GM12873 (cell line): Measurements from ENCODE around the gene OR10AD1.

Experiments
- TF ChIP-seq, protein P1 (sequence below): IDR thresholded peaks from 2 replicates; pipeline ENCODE4 v1.5.1; 2012; ENCODE audit warnings: low read depth, mild to moderate bottlenecking, moderate library complexity, low read length, control low read depth; ENCODE audit not compliant: insufficient read depth; ENCODE audit errors: missing control alignments

The OR10AD1 gene

DNA sequence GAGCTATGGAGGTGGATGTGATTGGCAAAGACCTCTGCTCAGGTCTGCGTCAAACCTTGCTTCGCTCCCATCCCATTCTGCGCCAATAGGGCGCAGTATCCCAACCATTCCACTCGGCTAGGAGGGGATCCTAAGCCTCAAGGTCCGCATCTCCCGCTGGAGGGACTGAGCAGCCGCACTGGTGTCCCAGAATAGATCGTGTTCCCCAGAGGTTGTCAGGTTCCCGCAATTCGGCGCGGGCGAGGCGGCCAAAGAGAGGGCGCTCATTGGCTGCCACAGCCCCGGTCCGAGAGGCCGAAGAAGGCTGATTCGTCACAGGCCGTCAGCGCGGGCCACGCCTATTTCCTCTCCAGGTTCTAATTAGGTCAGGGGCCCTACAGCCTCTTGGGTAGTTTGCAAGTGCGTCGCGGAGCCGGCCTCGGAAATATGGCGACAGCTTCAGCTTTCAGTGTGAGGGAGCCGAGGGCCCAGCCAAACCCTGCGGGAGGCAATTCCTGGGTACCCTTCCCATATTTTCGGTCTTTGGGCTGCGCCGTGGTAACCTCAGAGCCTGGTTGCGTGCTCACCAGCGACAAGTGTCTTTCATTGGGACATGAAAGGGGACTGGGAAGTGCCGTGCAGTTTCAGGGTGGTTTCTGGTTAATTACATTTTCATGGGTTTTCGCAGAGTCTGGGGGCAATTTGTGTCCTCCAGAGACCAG is 5.0 kb downstream of the OR10AD1 start:
- TF ChIP-seq, protein P1, sequence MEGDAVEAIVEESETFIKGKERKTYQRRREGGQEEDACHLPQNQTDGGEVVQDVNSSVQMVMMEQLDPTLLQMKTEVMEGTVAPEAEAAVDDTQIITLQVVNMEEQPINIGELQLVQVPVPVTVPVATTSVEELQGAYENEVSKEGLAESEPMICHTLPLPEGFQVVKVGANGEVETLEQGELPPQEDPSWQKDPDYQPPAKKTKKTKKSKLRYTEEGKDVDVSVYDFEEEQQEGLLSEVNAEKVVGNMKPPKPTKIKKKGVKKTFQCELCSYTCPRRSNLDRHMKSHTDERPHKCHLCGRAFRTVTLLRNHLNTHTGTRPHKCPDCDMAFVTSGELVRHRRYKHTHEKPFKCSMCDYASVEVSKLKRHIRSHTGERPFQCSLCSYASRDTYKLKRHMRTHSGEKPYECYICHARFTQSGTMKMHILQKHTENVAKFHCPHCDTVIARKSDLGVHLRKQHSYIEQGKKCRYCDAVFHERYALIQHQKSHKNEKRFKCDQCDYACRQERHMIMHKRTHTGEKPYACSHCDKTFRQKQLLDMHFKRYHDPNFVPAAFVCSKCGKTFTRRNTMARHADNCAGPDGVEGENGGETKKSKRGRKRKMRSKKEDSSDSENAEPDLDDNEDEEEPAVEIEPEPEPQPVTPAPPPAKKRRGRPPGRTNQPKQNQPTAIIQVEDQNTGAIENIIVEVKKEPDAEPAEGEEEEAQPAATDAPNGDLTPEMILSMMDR = no peak

DNA sequence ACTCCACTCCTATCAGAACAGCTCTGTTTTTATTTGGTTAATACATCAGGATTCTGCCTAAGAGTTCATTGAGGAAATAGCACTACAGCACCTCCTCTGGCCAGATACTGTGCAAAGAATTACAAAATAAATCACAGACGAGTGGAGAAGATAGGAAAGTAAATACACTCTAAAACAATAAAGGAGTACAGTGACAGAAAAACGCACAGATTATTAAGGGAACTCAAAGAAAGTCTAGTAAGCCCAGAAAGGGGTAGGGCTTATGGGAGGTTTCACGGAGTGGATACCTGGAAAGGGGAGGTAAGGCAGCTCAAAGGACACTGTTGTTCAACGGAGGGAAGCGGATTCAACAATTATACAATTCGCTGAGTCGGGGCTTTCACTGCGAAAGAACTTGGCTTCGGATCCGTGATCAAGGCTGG is 5.5 kb downstream of the OR10AD1 start:
- TF ChIP-seq, protein P1 = peak; percentile 44

DNA sequence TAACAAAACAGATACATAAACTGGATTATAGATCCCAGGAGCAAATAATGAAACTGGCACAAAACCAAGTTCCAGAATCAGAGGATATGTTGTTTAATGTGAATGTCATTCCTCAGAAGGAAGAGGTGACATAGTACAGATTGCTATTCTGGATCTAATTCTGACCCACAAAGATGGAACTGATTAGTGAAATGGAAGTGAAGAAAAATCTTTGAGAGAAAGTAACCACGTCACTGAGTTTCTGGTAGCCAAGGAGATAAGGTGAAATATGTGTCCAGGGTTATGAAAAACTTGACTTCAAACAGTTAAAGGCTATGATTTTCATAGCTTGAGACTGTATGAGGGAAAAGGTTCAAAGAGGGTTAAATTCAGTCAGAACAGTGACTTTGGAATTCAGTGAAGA is 8.3 kb downstream of the OR10AD1 start:
- TF ChIP-seq, protein P1 = no peak

DNA sequence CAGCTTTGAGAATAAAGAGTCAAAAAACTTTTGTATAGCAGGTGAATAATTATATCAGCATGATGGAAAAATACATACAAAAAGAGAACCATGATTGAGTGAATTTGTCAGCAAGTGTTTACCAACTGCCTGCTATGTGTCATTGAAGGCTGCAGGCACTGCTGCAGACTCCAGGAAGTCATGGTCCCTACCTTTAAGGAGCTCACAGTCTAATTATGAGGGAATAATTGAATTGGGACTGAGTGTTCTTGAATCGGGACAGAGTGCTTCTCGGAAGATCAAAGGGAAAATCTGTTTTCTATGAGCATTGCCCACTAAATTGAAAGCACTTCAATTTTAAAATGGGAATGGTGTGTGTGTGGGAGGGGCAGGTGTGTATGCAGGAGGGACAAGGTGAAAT is 9.5 kb downstream of the OR10AD1 start:
- TF ChIP-seq, protein P1 = no peak

DNA sequence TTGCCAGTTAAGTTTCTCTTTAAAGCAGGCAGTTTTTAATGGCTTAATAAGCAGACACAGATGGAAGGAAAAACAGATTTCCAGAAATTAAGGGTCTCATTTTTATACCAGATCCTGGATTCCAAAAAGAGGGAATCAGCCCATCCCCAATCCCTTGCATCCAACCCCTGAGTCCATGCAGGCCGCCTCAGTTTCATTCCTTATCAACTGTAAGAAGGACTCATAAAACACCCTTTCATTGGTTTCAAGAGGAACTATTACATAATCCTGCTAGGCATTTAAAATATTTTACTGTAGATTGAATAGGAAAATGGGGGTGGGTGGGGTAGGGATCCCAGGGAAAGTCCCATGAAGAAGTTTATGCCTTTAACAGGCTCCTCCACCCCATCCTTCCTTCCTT is 10.2 kb downstream of the OR10AD1 start:
- TF ChIP-seq, protein P1 = no peak

DNA sequence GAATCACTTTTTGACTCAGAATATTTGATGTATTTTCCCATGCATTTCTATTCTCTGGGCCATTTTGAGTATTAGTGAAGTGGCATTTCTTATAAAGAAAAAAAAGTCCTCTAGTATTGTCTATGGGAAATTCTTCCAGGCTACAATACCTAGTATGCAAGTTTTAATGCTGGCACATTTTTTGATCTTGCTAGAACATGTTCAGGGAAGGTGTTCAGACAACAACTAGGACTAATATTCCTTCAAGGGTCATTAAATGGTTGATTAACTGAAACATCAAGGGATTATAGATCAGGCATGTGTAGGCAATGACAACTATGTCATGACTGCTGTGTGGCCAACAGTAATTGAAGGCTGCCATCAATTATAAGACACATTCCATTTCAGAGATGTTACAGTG is 12.0 kb downstream of the OR10AD1 start:
- TF ChIP-seq, protein P1 = no peak

DNA sequence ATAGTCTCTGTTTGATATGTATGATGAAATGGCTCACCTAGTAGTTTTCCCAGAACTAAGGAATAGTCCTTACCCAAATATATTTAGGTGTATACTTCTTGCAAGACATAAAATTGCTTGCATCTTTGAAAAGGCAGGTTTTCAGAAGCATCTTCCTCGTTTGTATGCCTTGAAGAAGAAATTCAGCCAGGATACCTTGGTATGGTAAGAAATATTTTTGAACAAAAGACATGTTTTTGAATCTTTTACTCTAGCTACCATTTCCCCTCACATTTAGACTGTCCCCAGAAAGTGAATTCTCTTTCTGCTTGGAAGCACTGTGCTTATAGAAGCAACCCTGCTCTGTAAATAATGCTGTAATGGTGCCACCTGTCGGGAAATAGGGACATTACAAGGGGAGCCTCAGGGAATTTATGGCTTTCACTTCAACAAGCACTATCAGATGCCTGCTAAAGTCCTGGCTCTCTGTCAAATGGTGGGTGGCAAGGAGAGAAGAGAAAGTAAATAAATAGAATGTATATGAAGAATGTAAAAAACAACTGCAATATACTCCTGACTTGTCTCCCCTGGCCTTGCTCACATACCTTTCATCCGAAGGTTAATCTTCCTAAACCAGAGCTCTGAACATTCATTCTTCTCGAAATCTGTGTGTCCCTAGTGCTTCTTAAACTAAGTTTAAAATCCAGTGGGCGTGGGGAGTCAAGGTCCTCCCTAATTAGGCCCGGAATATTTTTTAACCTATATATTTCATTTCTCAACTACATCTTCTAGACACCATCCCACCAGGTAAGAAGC is 13.6 kb downstream of the OR10AD1 start:
- TF ChIP-seq, protein P1 = peak; percentile 84
